HG03571 (cell line): Measurements from ENCODE around the gene NCOA1.
"Not testable (repeated sequence)": the region's sequence is repeated elsewhere in the genome, so short reads cannot be mapped to it uniquely, and the experiment has no call there.

ENCODE experiments used
- ATAC-seq: cut with Tn5 transposase; IDR thresholded peaks from one replicate; pipeline ENCODE4 v1.9.1; 2021; ENCODE audit not compliant: unreplicated experiment

NCOA1 gene

GRCh38 chr2:24490690-24491541, at the start of gene NCOA1:
Gene NCOA1, plus strand, starts transcription at chr2:24491254. Its CDS starts 167,424 bp downstream, at chr2:24658678.
- ATAC-seq, result peak; percentile 59

- no peak for ATAC-seq
These were observed 42.3 kb upstream of the NCOA1 start for GRCh38 chr2:24448797-24449196.

GRCh38 chr2:24449344-24449743, 41.7 kb upstream of the NCOA1 start:
- ATAC-seq, result no peak

- ATAC-seq, result no peak
These were observed 39.1 kb upstream of the NCOA1 start for GRCh38 chr2:24451805-24452501.

- no peak for ATAC-seq
These were observed 38.6 kb upstream of the NCOA1 start for GRCh38 chr2:24452502-24452885.

GRCh38 chr2:24453379-24454073, 37.5 kb upstream of the NCOA1 start:
- no peak for ATAC-seq

- ATAC-seq, result no peak
These were observed 36.8 kb upstream of the NCOA1 start for GRCh38 chr2:24454294-24454693.

GRCh38 chr2:24456599-24457556, 34.2 kb upstream of the NCOA1 start:
- ATAC-seq, result no peak

- ATAC-seq, result no peak
These were observed 33.2 kb upstream of the NCOA1 start for GRCh38 chr2:24457696-24458386.

- no peak for ATAC-seq
These were observed 31.6 kb upstream of the NCOA1 start for GRCh38 chr2:24459224-24460161.

GRCh38 chr2:24461685-24462084, 29.4 kb upstream of the NCOA1 start:
- ATAC-seq, result no peak

- ATAC-seq, result no peak
These were observed 27.8 kb upstream of the NCOA1 start for GRCh38 chr2:24463271-24463670.

- no peak for ATAC-seq
These were observed 23.9 kb upstream of the NCOA1 start for GRCh38 chr2:24466871-24467870.

GRCh38 chr2:24468453-24468852, 22.6 kb upstream of the NCOA1 start:
- not testable (repeated sequence) for ATAC-seq

GRCh38 chr2:24469148-24469650, 21.9 kb upstream of the NCOA1 start:
- no peak for ATAC-seq

- no peak for ATAC-seq
These were observed 19.4 kb upstream of the NCOA1 start for GRCh38 chr2:24471662-24472061.

- no peak for ATAC-seq
These were observed 18.6 kb upstream of the NCOA1 start for GRCh38 chr2:24472416-24472815.
